ENCODE results near the gene TECTA. TPM values are rescaled to one million over a fixed set of nuclear protein-coding genes. Genes with fewer than 3 reads are reported as not detected.

The TECTA gene
- total RNA-seq, 1 experiment from 2014 or later: 0.37 TPM

DNA sequence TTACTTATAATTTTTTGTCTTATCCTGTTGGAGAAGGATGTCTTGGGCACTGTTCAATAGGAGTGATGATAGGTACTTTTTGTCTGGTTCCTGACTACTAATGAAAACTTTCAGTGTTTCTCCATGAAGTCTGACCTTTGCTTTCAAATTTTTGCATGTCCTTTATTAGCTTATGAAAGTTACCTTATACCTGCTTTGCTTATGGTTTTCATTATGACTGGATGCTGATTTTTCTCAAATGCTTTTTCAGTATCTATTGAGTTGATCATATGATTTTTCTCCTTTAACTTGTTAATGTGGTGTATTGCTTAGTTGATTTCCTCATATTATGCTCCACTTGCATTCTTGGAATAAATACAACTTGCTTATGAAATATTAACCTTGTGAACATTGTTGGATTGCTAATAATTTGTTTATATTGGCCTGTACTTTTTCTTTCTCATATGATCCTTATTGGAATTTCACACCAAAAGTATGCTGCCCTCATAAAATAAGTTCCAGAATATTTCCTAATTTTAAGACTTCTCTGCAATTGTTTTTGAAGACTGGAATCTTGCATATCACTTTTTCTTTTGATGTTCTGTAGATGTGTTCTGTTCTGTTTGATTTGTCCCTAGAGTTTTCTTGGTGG lies 106.6 kb downstream of the TECTA start:
- POLR2A ChIA-PET: no interaction called here
- H3K4me1 Mint-ChIP-seq: no peaks in the 10 kb centered on the region
- DNase-seq (ENCODE audit: low spot score): no peak
- no peak for ATAC-seq
- CTCF ChIA-PET: no interaction called here
- no peak overlapping the region for H3K4me3 Mint-ChIP-seq
- H3K27me3 Mint-ChIP-seq (ENCODE audit: low read depth): no peaks in the 10 kb centered on the region
- no peaks in the 10 kb centered on the region for H3K36me3 Mint-ChIP-seq
- TF ChIP-seq KAT7 (CRISPR knock-in tag; IDR thresholded peaks at IDR 0.05; ENCODE audit: borderline replicate concordance) (no peak), ZNF263 (CRISPR knock-in tag; IDR thresholded peaks at IDR 0.05; ENCODE audit: low read depth) (no peak), MYBL2 (CRISPR knock-in tag; IDR thresholded peaks at IDR 0.05) (no peak), FOXJ3 (CRISPR knock-in tag; IDR thresholded peaks at IDR 0.05; ENCODE audit: borderline replicate concordance) (no peak), SMAD4 (CRISPR knock-in tag; IDR thresholded peaks at IDR 0.05) (no peak), SMAD3 (CRISPR knock-in tag; IDR thresholded peaks at IDR 0.05; ENCODE audit: borderline replicate concordance) (no peak), NR3C1 (CRISPR knock-in tag; conservative IDR thresholded peaks at IDR 0.05; ENCODE audit: low read depth) (no peak), ZBTB21 (CRISPR knock-in tag; IDR thresholded peaks at IDR 0.05; ENCODE audit: borderline replicate concordance) (no peak), TCF7 (CRISPR knock-in tag; IDR thresholded peaks at IDR 0.05; ENCODE audit: low read depth) (no peak)
- TF ChIP-seq, protein P1, sequence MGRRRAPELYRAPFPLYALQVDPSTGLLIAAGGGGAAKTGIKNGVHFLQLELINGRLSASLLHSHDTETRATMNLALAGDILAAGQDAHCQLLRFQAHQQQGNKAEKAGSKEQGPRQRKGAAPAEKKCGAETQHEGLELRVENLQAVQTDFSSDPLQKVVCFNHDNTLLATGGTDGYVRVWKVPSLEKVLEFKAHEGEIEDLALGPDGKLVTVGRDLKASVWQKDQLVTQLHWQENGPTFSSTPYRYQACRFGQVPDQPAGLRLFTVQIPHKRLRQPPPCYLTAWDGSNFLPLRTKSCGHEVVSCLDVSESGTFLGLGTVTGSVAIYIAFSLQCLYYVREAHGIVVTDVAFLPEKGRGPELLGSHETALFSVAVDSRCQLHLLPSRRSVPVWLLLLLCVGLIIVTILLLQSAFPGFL (CRISPR knock-in tag; IDR thresholded peaks at IDR 0.05; ENCODE audit: borderline replicate concordance): no peak
- TF ChIP-seq, protein P2, sequence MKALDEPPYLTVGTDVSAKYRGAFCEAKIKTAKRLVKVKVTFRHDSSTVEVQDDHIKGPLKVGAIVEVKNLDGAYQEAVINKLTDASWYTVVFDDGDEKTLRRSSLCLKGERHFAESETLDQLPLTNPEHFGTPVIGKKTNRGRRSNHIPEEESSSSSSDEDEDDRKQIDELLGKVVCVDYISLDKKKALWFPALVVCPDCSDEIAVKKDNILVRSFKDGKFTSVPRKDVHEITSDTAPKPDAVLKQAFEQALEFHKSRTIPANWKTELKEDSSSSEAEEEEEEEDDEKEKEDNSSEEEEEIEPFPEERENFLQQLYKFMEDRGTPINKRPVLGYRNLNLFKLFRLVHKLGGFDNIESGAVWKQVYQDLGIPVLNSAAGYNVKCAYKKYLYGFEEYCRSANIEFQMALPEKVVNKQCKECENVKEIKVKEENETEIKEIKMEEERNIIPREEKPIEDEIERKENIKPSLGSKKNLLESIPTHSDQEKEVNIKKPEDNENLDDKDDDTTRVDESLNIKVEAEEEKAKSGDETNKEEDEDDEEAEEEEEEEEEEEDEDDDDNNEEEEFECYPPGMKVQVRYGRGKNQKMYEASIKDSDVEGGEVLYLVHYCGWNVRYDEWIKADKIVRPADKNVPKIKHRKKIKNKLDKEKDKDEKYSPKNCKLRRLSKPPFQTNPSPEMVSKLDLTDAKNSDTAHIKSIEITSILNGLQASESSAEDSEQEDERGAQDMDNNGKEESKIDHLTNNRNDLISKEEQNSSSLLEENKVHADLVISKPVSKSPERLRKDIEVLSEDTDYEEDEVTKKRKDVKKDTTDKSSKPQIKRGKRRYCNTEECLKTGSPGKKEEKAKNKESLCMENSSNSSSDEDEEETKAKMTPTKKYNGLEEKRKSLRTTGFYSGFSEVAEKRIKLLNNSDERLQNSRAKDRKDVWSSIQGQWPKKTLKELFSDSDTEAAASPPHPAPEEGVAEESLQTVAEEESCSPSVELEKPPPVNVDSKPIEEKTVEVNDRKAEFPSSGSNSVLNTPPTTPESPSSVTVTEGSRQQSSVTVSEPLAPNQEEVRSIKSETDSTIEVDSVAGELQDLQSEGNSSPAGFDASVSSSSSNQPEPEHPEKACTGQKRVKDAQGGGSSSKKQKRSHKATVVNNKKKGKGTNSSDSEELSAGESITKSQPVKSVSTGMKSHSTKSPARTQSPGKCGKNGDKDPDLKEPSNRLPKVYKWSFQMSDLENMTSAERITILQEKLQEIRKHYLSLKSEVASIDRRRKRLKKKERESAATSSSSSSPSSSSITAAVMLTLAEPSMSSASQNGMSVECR (CRISPR knock-in tag; IDR thresholded peaks at IDR 0.05; ENCODE audit: borderline replicate concordance): no peak
- TF ChIP-seq, protein P3, sequence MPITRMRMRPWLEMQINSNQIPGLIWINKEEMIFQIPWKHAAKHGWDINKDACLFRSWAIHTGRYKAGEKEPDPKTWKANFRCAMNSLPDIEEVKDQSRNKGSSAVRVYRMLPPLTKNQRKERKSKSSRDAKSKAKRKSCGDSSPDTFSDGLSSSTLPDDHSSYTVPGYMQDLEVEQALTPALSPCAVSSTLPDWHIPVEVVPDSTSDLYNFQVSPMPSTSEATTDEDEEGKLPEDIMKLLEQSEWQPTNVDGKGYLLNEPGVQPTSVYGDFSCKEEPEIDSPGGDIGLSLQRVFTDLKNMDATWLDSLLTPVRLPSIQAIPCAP (CRISPR knock-in tag; IDR thresholded peaks at IDR 0.05): no peak
- H3K27ac Mint-ChIP-seq: no peak overlapping the region
- H3K9me3 Mint-ChIP-seq: no peaks in the 10 kb centered on the region

DNA sequence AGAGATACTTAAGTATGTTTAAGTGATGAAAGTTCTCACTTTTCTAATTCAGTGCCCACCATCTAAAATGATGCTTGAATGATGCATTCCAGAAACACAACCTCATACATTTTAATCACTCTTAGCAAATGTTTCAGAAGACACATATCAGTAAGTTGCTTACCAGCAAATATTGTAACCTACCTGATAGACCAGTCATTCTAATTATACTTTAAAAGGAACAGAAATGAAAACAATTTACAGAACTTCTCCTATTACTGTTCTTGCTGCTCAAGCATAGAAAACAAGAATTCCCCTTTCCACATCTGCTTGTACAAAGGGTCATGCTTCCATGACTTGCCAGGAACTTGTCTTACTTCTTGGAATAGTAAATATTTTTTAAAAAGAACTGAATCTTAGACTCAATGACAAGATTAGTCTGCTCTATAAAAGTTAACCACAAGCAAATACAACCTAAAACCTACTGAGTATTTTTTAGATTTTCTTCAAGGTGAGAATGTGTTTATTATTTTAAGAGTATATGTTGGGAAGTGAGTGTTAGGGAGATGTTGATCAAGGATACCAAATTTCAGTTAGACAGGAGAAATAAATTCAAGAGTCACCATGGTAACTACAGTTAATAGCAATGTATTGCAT lies 109.5 kb downstream of the TECTA start:
- Mint-ChIP-seq H3K4me3 (no peak overlapping the region), H3K27me3 (ENCODE audit: low read depth) (no peaks in the 10 kb centered on the region), H3K9me3 (no peaks in the 10 kb centered on the region), H3K4me1 (no peaks in the 10 kb centered on the region), H3K36me3 (no peaks in the 10 kb centered on the region), H3K27ac (no peak overlapping the region)
- DNase-seq (ENCODE audit: low spot score) (no peak), ATAC-seq (no peak)
- CTCF ChIA-PET: no interaction called here
- POLR2A ChIA-PET: no interaction called here
- TF ChIP-seq, protein P4, sequence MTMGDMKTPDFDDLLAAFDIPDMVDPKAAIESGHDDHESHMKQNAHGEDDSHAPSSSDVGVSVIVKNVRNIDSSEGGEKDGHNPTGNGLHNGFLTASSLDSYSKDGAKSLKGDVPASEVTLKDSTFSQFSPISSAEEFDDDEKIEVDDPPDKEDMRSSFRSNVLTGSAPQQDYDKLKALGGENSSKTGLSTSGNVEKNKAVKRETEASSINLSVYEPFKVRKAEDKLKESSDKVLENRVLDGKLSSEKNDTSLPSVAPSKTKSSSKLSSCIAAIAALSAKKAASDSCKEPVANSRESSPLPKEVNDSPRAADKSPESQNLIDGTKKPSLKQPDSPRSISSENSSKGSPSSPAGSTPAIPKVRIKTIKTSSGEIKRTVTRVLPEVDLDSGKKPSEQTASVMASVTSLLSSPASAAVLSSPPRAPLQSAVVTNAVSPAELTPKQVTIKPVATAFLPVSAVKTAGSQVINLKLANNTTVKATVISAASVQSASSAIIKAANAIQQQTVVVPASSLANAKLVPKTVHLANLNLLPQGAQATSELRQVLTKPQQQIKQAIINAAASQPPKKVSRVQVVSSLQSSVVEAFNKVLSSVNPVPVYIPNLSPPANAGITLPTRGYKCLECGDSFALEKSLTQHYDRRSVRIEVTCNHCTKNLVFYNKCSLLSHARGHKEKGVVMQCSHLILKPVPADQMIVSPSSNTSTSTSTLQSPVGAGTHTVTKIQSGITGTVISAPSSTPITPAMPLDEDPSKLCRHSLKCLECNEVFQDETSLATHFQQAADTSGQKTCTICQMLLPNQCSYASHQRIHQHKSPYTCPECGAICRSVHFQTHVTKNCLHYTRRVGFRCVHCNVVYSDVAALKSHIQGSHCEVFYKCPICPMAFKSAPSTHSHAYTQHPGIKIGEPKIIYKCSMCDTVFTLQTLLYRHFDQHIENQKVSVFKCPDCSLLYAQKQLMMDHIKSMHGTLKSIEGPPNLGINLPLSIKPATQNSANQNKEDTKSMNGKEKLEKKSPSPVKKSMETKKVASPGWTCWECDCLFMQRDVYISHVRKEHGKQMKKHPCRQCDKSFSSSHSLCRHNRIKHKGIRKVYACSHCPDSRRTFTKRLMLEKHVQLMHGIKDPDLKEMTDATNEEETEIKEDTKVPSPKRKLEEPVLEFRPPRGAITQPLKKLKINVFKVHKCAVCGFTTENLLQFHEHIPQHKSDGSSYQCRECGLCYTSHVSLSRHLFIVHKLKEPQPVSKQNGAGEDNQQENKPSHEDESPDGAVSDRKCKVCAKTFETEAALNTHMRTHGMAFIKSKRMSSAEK (CRISPR knock-in tag; IDR thresholded peaks at IDR 0.05; ENCODE audit: borderline replicate concordance): no peak
- no peak for TF ChIP-seq GTF2I (CRISPR knock-in tag; conservative IDR thresholded peaks at IDR 0.05)
- TF ChIP-seq TCF7 (CRISPR knock-in tag; IDR thresholded peaks at IDR 0.05; ENCODE audit: low read depth): no peak
- TF ChIP-seq, protein P5, sequence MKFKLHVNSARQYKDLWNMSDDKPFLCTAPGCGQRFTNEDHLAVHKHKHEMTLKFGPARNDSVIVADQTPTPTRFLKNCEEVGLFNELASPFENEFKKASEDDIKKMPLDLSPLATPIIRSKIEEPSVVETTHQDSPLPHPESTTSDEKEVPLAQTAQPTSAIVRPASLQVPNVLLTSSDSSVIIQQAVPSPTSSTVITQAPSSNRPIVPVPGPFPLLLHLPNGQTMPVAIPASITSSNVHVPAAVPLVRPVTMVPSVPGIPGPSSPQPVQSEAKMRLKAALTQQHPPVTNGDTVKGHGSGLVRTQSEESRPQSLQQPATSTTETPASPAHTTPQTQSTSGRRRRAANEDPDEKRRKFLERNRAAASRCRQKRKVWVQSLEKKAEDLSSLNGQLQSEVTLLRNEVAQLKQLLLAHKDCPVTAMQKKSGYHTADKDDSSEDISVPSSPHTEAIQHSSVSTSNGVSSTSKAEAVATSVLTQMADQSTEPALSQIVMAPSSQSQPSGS (CRISPR knock-in tag; IDR thresholded peaks at IDR 0.05; ENCODE audit: borderline replicate concordance, low read depth): no peak
- TF ChIP-seq, protein P6, sequence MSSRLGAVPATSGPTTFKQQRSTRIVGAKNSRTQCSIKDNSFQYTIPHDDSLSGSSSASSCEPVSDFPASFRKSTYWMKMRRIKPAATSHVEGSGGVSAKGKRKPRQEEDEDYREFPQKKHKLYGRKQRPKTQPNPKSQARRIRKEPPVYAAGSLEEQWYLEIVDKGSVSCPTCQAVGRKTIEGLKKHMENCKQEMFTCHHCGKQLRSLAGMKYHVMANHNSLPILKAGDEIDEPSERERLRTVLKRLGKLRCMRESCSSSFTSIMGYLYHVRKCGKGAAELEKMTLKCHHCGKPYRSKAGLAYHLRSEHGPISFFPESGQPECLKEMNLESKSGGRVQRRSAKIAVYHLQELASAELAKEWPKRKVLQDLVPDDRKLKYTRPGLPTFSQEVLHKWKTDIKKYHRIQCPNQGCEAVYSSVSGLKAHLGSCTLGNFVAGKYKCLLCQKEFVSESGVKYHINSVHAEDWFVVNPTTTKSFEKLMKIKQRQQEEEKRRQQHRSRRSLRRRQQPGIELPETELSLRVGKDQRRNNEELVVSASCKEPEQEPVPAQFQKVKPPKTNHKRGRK (CRISPR knock-in tag; IDR thresholded peaks at IDR 0.05; ENCODE audit: borderline replicate concordance): no peak
- TF ChIP-seq JAZF1 (CRISPR knock-in tag; IDR thresholded peaks at IDR 0.05): no peak

Data from WTC11 (cell line).